B cell (primary cell): ENCODE measurements around the gene TEX261.

Experiments used
- EZH2 ChIP-seq: IDR thresholded peaks from 2 replicates; pipeline ENCODE4 v1.6.1; 2012; ENCODE audit warnings: borderline replicate concordance, low read depth, mild to moderate bottlenecking, moderate library complexity, low read length; ENCODE audit not compliant: insufficient read depth, poor library complexity, severe bottlenecking
- TF ChIP-seq, protein P1 (sequence below): fragments of 200-600 bp; IDR thresholded peaks from one replicate; pipeline ENCODE4 v1.8.0; 2022; ENCODE audit warnings: antibody characterized with exemption, mild to moderate bottlenecking

DNA sequence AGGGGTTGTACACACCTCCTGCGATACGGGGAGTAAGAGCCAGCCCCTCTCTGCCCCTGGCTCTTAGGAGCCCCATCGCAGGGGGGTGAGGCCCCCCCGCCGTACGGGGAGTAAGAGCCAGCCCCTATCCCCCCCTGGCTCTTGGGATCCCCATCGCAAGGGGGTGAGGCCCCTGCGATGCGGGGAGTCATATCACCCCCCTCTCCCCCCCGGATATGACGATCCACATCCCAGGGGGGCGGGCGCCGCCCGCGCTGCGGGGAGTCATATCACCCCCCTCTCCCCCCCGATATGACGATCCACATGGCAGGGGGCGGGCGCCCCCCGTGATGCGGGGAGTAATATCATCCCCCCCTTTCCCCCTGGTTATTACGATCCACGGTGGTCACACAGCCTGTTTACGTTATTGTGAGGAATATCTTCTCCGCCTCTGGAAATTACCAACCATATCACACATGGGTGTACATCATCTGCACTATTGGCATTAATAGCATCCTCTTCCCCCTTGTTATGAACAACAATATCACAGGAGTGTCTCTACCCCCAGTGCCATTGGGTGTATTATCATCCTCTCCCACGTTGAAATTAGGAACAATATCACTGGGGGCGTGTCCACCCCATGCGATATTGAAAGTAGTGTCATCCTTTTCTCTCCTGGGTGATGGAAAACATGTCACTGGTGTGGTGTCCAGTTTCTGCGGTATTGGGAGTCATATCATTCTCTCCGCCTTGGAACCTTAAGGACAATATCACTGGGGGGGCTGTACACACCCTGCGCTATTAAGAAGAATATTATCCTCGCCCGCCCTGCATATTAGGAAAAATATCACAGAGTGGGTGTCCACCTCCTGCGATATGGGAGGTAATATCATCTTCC, 49.1 kb upstream of the TEX261 start:
- TF ChIP-seq, protein P1, sequence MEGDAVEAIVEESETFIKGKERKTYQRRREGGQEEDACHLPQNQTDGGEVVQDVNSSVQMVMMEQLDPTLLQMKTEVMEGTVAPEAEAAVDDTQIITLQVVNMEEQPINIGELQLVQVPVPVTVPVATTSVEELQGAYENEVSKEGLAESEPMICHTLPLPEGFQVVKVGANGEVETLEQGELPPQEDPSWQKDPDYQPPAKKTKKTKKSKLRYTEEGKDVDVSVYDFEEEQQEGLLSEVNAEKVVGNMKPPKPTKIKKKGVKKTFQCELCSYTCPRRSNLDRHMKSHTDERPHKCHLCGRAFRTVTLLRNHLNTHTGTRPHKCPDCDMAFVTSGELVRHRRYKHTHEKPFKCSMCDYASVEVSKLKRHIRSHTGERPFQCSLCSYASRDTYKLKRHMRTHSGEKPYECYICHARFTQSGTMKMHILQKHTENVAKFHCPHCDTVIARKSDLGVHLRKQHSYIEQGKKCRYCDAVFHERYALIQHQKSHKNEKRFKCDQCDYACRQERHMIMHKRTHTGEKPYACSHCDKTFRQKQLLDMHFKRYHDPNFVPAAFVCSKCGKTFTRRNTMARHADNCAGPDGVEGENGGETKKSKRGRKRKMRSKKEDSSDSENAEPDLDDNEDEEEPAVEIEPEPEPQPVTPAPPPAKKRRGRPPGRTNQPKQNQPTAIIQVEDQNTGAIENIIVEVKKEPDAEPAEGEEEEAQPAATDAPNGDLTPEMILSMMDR, result no peak
- TF ChIP-seq EZH2, result no peak
